HepG2 (cell line): ENCODE measurements around the gene DNAI4. TPM values are rescaled to one million over a fixed set of nuclear protein-coding genes. Genes with fewer than 3 reads are reported as not detected.

ENCODE experiments used
- ATF2 ChIP-seq: sonication (generic); formaldehyde crosslinking; IDR thresholded peaks from 2 replicates; pipeline ENCODE4 v1.4.0; 2020; ENCODE audit warnings: missing genetic modification reagents
- ELF4 ChIP-seq: sonication (generic); formaldehyde crosslinking; IDR thresholded peaks from 2 replicates; pipeline ENCODE4 v1.5.0; 2020; ENCODE audit warnings: missing genetic modification reagents, mild to moderate bottlenecking, moderate library complexity, borderline replicate concordance
- EP300 ChIP-seq, 3 experiments: sonication (generic) in 1 of 3; formaldehyde crosslinking in 1 of 3; IDR thresholded peaks; 2 replicates each; pipeline versions ENCODE4 v1.5.1 to v1.6.1; 2011 to 2020; ENCODE audit warnings: low read depth in 2 of 3, low read length in 2 of 3, borderline replicate concordance in 1 of 3, improper control_type of control experiment in 1 of 3, mild to moderate bottlenecking in 1 of 3, missing genetic modification reagents in 1 of 3, moderate library complexity in 1 of 3
- FOXA1 ChIP-seq, 2 experiments: fragments of 450-650 bp in 1 of 2; sonication (generic) in 1 of 2; formaldehyde crosslinking in 1 of 2; IDR thresholded peaks; 2 replicates each; pipeline versions ENCODE4 v1.4.0 to v1.6.1; 2016 to 2020; ENCODE audit warnings: missing genetic modification reagents in 1 of 2
- FOXO1 ChIP-seq: sonication (generic); formaldehyde crosslinking; IDR thresholded peaks from 2 replicates; pipeline ENCODE4 v1.4.0; 2020; ENCODE audit warnings: missing genetic modification reagents
- GLMP ChIP-seq: sonication (generic); formaldehyde crosslinking; IDR thresholded peaks from 2 replicates; pipeline ENCODE4 v1.9.0; 2021; ENCODE audit warnings: missing genetic modification reagents, mild to moderate bottlenecking, borderline replicate concordance
- HMG20A ChIP-seq: IDR thresholded peaks from 2 replicates; pipeline ENCODE4 v1.6.1; 2016; ENCODE audit warnings: borderline replicate concordance
- HOMEZ ChIP-seq: IDR thresholded peaks from 2 replicates; pipeline ENCODE4 v1.6.1; 2016; ENCODE audit warnings: low read depth
- IRF9 ChIP-seq: sonication (generic); formaldehyde crosslinking; IDR thresholded peaks from 2 replicates; pipeline ENCODE4 v1.8.0; 2022; ENCODE audit warnings: missing genetic modification reagents, mild to moderate bottlenecking, borderline replicate concordance
- SOX5 ChIP-seq: IDR thresholded peaks from 2 replicates; pipeline ENCODE4 v1.6.1; 2016; ENCODE audit warnings: borderline replicate concordance
- SRSF9 ChIP-seq: fragments of 200-400 bp; formaldehyde crosslinking; IDR thresholded peaks from 2 replicates; pipeline ENCODE4 v1.6.1; 2018; ENCODE audit warnings: borderline replicate concordance, mild to moderate bottlenecking, low read depth, low read length; ENCODE audit not compliant: insufficient read depth, poor library complexity, severe bottlenecking
- TBL1XR1 ChIP-seq: fragments of 150-350 bp; IDR thresholded peaks from 2 replicates; pipeline ENCODE4 v1.6.1; 2014; ENCODE audit warnings: borderline replicate concordance, low read length; ENCODE audit not compliant: partially characterized antibody
- ZBTB43 ChIP-seq: sonication (generic); formaldehyde crosslinking; conservative IDR thresholded peaks from 2 replicates; pipeline ENCODE4 v1.4.0; 2020; ENCODE audit warnings: missing genetic modification reagents
- ZBTB8A ChIP-seq: sonication (generic); formaldehyde crosslinking; IDR thresholded peaks from 2 replicates; pipeline ENCODE4 v1.4.0; 2020; ENCODE audit warnings: mild to moderate bottlenecking, low read depth, missing genetic modification reagents, borderline replicate concordance
- ZNF367 ChIP-seq: sonication (generic); formaldehyde crosslinking; IDR thresholded peaks from 2 replicates; pipeline ENCODE4 v1.4.0; 2020; ENCODE audit warnings: missing genetic modification reagents, borderline replicate concordance
- ZNF441 ChIP-seq: sonication (generic); formaldehyde crosslinking; IDR thresholded peaks from 2 replicates; pipeline ENCODE4 v1.7.0; 2021; ENCODE audit warnings: missing genetic modification reagents, borderline replicate concordance
- ZNF460 ChIP-seq: sonication (generic); formaldehyde crosslinking; IDR thresholded peaks from 2 replicates; pipeline ENCODE4 v1.5.1; 2020; ENCODE audit warnings: missing genetic modification reagents, mild to moderate bottlenecking, borderline replicate concordance
- ZNF503 ChIP-seq: sonication (generic); formaldehyde crosslinking; IDR thresholded peaks from 2 replicates; pipeline ENCODE4 v1.4.0; 2020; ENCODE audit warnings: missing genetic modification reagents
- polyA plus RNA-seq, 8 experiments: library from polyadenylated mRNA; depleted of rRNA in 3 of 8; stranded (reverse) in 7 of 8; unstranded in 1 of 8; fragments of >200 nt; fragmentation: Illumina TruSeq in 4 of 8; extraction: Trizol in 4 of 8; gene quantifications; 2 replicates each; pipeline versions ENCODE4 v1.2.1 to v1.2.3, GENCODE V29; 2011 to 2016; ENCODE audit warnings: low read depth in 4 of 8, missing spikeins in 1 of 8, mixed read lengths in 1 of 8; ENCODE audit not compliant: insufficient read depth in 1 of 8
- total RNA-seq, 5 experiments: library from RNA; depleted of rRNA; stranded (reverse); fragments of >200 nt; fragmentation: Illumina TruSeq; extraction: Trizol; gene quantifications; 2 replicates each; pipeline ENCODE4 v1.2.3, GENCODE V29; 2016; ENCODE audit warnings: low read depth in 1 of 5

DNAI4 gene
- total and polyA plus RNA-seq, 2 of the 13 experiments (the other 11 are each of a cell fraction or from before 2014, with no cell fraction given): 0.04 to 0.08 TPM

- TF ChIP-seq TBL1XR1 (no peak), FOXO1 (CRISPR knock-in tag) (no peak; the same call in 1 of the 2 replicates), ZNF367 (no peak), ZNF441 (CRISPR knock-in tag) (peak; percentile 98), SRSF9 (no peak), ZBTB43 (0 out of 2 replicates have a peak, but pooled peaks have one; percentile 21), ELF4 (no peak), ZNF460 (CRISPR knock-in tag) (no peak), FOXA1 (IDR thresholded peaks at IDR 0.05) (no peak), FOXA1 (CRISPR knock-in tag; IDR thresholded peaks at IDR 0.05) (no peak), ZNF503 (CRISPR knock-in tag) (no peak; the same call in 1 of the 2 replicates), EP300 (IDR thresholded peaks at IDR 0.05; ENCODE audit: low read depth in 2 of 2, low read length in 2 of 2) (no peak), EP300 (CRISPR knock-in tag; IDR thresholded peaks at IDR 0.05; ENCODE audit: borderline replicate concordance) (no peak), HOMEZ (CRISPR knock-in tag) (peak; percentile 32; the same call in 1 of the 2 replicates), ZBTB8A (CRISPR knock-in tag) (0 out of 2 replicates have a peak, but pooled peaks have one; percentile 58), ATF2 (no peak), SOX5 (peak; percentile 50; the same call in 1 of the 2 replicates), HMG20A (CRISPR knock-in tag) (no peak; the same call in 1 of the 2 replicates), IRF9 (CRISPR knock-in tag) (no peak), GLMP (CRISPR knock-in tag) (no peak)
These were observed at the start of gene DNAI4, which contains the start of gene MIER1 (continued) for GRCh38 chr1:66924756-66925557.
